Stimulated activated CD4-positive, alpha-beta T cell treated with anti-CD3 and anti-CD28 coated beads, Interleukin-1b, Interleukin-23, amount 100 ng/mL, for 1 hour (primary cell): ENCODE measurements around the gene UBTF.

Source experiments
- DNase-seq, 2 donors: peaks; one replicate each; pipeline ENCODE4 v3.0.0-alpha.2; 2020; ENCODE audit warnings: low read depth in 2 of 2

The UBTF gene

DNA sequence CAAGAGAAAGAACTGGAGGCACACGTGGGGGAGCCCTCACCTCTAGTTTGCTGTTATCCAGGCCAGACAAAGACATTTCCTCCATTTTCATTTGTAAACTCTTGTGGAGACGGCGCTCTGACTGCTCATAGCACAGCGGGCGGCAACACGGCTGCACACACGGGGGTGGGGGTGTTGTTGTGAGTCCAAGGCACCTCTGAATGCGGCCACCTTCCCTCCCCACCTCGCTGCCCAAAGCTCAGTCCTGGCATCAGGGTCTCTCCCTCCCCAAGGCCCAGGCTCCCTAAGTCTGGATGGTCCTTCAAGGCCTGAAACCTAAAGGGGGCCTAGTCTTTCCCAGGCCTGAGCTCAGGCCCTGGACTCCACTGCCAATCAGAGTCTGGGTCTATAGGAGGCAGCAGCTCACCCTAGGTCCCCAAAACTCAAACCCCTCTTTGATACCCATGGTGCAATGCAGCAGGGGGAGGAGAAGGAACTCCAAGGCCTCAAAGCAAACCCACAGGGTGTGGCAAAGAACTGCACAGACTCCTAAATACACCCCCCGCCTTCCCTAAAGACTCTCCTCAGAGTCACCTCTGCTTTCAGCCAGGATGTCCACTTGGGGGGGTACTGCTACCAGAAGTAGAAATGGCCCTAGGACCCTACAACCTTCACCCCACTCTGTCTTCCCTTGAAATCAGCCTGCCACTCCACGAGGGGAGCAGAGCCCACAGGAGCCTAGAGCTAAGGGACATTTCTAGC is 21.3 kb downstream of the UBTF start:
- no peak for DNase-seq

DNA sequence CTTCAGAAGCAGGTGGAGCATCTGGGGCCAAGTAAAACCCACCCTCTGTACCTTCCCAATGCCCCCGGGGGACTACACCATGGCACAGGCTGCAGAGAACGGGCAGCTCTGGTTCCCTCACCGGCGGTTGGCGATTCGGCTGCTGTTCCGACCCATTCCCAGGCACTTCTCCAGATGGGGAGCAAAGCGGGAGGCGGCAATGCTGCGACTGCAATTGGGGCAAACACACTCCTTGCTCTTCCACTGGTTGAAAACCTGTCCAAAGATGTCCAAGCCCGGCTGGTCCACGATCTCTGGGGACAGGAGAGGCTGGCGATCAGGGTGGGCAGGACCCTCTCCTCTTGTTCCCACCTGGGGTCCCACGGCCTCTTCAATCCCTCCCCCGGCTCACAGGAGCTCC is 22.4 kb downstream of the UBTF start:
- DNase-seq: no peak

DNA sequence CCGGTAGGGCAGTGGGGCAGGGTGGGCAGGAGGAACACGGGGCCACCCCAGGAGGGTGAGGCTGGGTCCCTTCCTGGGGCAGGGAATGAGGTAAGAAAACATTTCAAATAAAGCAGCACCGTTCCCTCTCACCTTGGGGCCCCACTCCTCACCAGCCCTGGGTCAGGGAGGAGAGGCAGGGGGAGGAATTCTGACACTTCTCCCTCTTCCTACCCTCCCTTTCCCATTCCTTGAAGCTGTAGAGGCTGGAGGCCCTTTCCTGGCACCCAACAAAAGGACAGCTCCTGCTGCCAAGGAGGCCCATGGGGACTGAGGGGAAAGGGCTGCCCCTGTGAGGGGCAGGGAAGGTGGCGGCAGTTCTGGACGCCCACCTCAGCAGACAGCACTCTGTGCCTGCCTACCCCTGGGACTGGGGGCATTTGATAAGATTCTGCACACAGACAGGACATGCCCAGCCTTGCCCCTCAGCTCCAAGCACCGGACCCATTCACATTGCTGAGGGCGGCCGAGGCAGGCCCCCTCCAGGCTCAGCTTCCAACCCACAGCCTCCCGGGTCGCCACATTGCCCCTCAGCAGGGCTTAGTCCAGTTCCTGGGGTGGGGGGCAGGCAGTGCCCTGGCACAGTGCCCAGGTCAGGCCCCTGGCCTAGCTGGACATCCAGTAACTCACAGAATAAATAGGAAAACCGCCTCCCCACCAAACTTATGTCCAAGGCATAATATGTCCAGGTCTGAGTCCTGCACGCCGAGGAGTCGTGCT is 26.0 kb downstream of the UBTF start:
- DNase-seq: no peak

DNA sequence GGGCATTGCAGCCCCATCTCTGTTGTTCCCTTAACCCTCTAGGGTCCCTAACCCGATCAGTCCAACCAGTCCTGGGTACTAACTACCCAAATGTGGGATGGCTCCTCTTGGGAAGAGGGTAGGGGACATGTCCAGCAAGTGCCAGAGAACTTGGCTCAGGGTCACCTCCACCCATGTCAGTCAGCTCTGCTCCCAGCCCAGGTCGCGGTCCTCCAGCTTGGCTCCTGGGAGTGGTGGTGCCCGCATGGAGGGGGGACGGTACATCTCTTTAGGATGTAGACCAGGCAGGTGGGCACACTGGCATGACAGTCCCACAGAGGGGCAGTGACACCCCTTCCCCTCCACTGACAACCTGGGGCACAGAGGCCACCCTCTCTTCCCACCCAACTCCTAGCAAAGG is 26.7 kb downstream of the UBTF start:
- no peak for DNase-seq

DNA sequence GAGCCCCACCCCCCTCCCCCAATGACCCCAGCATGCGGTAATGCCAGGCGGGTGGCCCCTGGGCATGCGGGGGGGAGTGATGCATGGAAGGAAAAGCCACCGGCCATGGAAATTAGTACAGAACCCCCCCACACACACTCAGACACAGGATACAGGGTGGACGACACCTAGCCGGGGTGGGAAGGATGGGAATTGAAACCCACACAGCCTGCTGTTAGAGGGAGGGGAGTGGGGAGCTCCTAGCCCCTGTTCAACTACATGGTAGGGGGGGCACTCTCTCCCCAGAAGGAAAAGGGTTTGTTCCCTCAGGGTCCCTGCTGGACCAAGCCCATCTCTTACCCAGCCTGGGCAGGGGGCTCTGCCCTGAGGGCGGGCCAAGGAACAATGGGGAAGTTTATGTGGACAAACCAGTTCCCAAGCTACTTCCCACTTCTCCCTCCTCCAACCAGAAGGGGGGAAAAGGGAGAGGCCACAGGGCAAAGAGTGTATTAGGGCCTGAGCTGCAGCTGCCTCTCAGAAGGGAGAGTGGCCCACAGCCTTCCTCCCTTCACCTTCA is 27.5 kb downstream of the UBTF start:
- no peak for DNase-seq

DNA sequence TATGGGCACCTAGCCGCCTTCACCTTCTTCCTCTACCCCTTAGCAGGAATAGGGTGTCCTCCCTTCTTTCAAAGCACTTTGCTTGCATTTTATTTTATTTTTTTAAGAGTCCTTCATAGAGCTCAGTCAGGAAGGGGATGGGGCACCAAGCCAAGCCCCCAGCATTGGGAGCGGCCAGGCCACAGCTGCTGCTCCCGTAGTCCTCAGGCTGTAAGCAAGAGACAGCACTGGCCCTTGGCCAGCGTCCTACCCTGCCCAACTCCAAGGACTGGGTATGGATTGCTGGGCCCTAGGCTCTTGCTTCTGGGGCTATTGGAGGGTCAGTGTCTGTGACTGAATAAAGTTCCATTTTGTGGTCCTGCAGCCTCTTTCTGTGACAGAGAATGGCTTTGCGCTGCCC is 28.1 kb downstream of the UBTF start:
- DNase-seq: no peak

DNA sequence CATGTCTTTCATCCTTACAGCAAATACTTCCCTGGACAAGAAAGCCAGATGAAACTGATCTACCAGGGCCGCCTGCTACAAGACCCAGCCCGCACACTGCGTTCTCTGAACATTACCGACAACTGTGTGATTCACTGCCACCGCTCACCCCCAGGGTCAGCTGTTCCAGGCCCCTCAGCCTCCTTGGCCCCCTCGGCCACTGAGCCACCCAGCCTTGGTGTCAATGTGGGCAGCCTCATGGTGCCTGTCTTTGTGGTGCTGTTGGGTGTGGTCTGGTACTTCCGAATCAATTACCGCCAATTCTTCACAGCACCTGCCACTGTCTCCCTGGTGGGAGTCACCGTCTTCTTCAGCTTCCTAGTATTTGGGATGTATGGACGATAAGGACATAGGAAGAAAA is 29.0 kb downstream of the UBTF start:
- DNase-seq: no peak

DNA sequence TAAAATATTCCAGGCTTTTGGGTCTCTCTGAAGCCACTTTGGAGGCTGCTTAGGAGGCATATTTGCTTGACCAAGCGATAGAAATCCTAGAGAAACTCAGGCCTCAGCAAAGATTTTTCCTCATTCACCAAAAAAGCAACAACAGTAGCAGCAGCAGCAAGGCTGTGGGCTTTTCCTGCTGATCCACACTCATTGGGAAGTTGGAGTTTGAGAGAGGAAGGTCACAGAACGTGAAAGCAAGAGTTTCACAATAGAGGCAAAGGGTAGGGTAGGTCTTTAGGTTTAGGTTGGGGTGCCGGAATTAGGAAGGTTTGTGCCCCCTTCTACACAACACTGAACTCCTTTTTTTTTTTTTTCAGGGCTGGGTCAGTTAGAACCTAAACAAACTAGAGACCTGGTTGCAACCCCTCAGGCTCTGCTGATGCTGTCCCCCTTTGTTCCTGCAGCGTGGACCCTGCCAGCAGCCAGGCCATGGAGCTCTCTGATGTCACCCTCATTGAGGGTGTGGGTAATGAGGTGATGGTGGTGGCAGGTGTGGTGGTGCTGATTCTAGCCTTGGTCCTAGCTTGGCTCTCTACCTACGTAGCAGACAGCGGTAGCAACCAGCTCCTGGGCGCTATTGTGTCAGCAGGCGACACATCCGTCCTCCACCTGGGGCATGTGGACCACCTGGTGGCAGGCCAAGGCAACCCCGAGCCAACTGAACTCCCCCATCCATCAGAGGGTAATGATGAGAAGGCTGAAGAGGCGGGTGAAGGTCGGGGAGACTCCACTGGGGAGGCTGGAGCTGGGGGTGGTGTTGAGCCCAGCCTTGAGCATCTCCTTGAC is 30.7 kb downstream of the UBTF start:
- no peak for DNase-seq

DNA sequence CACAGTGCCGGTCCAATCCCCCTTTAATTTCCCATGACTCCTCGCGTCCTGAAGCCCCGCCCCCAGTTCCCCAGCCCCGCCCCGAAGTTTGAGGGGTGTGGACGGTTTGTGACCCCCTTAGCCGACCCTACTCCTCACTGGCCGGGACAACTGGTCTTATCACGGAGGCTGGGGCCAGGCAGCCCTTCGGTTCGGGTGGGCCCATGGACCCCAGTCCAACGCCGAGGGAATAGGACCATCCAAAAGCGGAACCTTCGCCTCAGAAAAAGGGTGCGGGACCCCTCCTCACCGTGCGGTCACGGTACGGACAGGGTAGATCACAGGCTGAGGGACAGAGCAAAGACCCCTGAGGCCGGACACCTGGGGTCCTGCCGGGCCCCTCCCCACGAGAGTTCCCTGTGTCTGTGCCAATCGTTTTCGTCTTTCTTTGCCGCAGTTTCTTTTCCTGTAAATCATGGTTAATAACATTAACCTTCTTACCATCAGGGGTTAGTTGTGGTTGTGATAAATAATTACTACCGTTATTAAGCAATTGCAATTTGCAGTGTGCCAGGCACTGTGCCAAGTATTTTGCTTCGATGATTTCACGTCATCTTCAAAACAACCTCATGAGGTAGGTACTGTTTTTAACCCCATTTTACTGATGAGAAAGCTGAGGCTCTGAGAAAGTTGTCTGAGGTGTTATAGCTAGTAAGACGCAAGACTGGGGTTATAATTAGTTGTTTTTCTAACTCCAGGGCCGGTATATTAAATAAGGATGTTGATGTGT is 32.2 kb downstream of the UBTF start:
- no peak for DNase-seq

DNA sequence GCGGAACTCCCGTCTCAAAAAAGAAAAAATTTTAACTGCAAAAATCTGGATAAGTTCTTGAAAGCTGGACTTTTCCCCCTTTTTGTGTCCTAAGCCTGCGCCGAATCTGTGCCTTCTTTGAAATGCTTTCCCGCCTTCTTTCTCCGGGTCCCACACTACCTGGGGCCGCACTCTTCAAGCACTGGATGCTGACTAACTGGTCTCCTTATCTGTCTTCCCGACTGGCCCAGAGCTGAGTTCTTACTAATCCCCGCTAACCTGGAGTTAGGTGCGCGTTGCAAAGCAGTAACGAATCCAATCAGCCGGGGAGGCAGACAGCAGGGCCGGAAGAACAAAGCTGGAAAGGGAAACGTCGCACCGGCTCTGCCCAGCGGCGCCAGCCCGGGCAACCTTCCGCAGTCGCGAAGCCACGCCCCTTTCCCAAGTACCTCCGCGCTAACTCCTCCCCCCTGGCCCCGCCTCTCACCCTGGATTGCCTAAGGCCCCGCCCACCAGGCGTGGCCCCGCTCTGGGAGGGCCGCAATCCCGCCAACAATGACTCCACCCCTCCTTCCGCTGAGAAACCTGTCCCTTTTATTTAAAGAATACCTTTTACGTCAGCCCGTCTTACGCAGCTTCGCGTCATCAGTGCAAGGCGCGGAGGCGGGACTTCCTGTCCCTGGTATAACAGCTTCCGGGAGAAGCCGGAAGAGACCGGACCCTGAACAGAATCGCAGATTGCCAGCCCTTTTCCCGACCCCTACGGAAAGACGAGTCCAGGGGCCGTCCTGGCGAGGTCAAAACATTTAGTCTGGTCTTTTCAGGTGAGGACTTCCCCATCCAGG is 33.0 kb downstream of the UBTF start, which contains the start of gene TMUB2:
TSS of gene TMUB2 (plus strand) at position 666 of the 824 bp plus-strand sequence. CDS start 737 bp downstream, outside the sequence.
- DNase-seq: peak; percentile 99 to 100

DNA sequence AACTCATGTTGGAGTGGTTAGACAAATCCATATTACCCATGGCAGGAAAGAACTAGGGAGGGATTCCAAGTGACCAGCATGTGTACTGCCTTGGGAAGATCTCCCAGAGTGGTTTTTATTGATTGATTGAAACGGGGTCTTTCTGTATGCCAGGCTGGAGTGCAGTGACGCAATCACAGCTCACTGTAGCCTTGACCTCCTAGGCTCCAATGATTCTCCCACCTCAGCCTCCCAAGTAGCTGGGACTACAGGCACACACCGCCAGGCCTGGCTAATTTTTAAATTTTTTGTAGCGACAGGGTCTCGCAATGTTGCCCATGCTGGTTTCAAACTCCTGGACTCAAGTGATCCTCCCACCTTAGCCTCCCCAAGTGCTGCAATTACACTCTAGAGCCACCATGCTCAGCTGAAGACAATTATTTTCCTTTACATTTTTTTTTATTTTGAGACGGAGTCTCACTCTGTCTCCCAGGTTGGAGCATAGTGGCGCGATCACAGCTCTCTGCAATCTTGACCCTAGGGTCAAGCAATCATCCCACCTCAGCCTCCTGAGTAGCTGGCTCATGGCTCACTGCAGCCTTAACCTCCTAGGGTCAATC is 35.2 kb downstream of the UBTF start:
- no peak for DNase-seq

DNA sequence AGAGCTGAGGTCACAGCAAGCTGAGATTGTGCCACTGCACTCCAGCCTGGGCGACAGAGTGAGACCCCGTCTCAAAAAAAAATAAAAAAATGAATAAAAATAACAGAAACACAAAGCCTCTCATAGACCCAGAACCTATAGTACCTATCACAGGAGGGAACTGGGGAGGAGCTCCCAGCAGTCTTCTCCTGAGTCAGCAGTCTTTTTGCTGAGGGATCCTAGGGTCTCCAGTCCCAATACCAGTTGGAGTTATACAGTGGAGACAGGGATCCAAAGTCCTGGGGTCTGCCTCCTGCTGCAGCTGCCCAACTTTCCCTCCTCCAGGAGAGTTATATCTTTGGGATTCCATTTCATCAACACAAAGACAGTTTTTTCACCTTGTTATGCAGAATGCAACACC is 36.5 kb downstream of the UBTF start:
- DNase-seq: no peak

DNA sequence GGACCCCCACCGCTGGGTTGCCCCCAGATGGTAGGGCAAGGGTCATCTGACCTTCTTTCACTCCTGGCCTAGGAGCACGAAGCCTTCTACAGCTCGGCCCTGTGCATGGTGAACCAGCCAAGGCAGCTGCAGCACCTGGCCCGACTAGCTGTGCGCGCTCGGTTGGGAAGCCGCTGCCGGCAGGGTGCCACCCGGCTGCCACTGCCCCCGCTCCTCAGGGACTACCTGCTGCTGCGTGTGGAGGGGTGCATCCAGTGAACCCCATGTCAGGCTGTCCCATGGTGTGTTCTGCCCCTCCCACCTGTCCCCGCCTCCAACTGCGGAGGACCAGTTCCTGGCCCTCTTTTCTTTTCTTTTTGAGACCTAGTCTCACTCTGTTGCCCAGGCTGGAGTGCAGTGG is 41.3 kb downstream of the UBTF start:
- no peak for DNase-seq

DNA sequence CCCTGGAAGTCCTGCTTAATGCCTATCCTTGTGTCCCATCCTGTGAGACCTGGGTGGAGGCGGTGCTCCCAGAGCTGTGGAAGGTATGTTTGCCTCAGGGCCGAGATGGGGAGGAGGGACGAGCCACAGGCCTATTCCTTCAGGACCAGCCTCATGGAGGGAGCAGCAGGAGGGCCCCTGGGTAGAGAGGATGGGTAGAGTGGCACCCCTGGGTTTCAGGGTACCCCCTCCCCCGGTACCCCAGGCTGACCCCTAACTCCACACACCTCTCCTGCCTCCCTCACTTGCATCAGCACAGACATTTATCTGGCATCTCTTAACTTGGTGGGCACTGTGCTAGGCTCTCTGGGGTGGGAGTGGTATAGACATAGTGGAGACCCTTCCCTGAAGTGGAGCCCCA is 41.8 kb downstream of the UBTF start:
- DNase-seq: no peak

DNA sequence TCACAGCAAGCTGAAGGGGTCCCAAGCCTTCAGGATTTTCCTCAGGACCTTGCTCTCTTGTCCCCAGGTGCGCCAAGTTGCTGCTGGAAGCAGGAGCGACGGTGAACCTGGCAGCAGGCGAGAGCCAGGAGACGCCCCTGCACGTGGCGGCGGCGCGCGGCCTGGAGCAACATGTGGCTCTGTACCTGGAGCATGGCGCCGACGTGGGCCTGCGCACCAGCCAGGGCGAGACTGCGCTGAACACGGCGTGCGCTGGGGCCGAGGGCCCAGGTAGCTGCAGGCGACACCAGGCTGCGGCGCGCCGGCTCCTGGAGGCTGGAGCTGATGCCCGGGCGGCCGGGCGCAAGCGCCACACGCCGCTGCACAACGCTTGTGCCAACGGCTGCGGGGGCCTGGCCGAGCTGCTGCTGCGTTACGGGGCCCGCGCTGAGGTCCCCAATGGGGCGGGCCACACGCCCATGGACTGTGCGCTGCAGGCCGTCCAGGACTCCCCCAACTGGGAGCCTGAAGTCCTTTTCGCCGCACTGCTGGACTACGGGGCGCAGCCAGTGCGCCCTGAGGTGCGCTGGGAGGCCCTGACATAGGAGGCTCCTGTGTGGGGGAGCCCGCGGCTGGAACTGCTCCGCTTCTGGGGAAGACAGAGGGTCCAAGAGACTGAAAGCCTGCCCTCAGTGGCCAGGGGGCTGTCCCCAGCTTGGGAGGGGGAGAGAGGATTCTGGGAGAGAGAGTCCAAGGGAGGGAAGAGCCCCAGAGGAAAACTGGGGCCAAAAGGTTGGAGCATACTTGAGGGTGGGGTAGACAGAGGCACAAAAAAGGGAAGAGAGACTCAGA is 42.6 kb downstream of the UBTF start:
- DNase-seq: no peak

DNA sequence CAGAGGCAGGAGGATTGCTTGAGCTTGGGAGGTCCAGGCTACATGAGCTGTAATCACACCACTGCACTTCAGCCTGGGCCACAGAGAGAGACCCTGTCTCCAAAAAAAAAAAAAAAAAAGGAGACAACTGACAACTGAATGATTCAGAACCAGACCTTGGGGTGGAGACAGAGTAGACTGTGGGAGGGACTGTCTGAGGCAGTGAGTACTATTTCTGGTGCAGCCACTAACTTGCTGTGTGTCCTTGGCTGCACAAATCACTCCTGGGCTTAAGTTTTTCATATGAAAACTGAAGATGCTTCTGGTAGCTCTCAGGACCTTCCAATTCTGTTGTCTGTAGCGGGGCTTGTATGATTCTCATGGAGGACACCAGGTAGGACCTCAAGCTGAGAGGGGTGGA is 43.2 kb downstream of the UBTF start:
- no peak for DNase-seq

DNA sequence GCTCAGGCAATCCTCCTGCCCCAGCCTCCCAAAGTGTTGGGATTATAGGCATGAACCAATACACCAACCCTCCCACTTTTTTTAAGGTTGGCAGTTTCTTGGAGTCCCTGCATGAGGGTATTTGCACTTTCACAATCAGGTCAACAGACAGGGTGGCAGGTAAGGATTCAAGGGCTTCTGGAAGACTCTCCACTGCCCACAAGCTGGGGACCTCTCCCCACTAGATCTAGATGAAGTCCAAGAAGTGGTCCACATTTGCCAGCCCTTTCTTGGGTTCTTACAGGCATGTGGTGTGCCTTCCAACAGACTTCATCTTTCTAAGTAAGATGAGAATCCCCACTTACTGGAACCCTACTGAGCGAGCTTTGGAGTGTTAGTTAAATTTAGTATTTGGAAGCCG is 45.0 kb downstream of the UBTF start:
- no peak for DNase-seq

DNA sequence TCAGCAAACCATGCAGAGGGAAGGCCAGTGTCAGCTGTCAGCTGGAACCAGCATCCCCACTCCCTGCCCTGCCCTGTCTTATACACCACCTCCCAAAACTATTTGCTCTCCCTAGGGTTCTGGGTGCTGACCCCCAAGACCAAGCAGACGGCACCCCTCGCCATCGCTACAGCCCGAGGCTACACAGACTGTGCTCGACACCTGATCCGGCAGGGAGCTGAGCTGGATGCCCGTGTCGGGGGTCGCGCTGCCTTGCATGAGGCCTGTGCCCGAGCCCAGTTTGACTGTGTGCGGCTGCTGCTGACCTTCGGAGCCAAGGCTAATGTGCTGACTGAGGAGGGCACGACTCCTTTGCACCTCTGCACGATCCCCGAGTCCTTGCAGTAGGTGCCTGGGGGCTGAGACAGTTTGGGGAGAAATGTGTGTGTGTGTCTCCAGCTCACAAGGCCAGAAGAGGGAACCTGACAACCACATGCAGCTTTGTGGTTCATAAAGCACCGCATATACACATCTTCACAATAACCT is 47.5 kb downstream of the UBTF start:
- no peak for DNase-seq
